OCI-M2 (cell line): ENCODE measurements around the gene PAPPA.

ENCODE experiments used
- DNase-seq: peaks from one replicate; lab custom pipeline; 2025; ENCODE audit not compliant: unreplicated experiment; lab: John Stamatoyannopoulos, UW

PAPPA gene

GRCh38 chr9:116274293-116274692 is 120.7 kb downstream of the PAPPA start:
- no peak for DNase-seq

GRCh38 chr9:116275418-116276195 is 122.0 kb downstream of the PAPPA start:
- DNase-seq: no peak

GRCh38 chr9:116276196-116276493 is 122.6 kb downstream of the PAPPA start:
- DNase-seq: no peak

GRCh38 chr9:116276651-116277121 is 123.1 kb downstream of the PAPPA start:
- DNase-seq: no peak

- DNase-seq: no peak
Observed at GRCh38 chr9:116278326-116278725, 124.7 kb downstream of the PAPPA start.

- DNase-seq: no peak
Observed at GRCh38 chr9:116279230-116279629, 125.6 kb downstream of the PAPPA start.

GRCh38 chr9:116280529-116280928 is 126.9 kb downstream of the PAPPA start:
- no peak for DNase-seq

GRCh38 chr9:116282597-116282996 is 129.0 kb downstream of the PAPPA start:
- no peak for DNase-seq

GRCh38 chr9:116284518-116284917 is 130.9 kb downstream of the PAPPA start:
- no peak for DNase-seq

- no peak for DNase-seq
Observed at GRCh38 chr9:116285320-116285719, 131.7 kb downstream of the PAPPA start.

GRCh38 chr9:116286297-116286696 is 132.7 kb downstream of the PAPPA start:
- DNase-seq: no peak

GRCh38 chr9:116287721-116288120 is 134.1 kb downstream of the PAPPA start:
- DNase-seq: no peak

GRCh38 chr9:116288658-116289057 is 135.1 kb downstream of the PAPPA start:
- no peak for DNase-seq

- no peak for DNase-seq
Observed at GRCh38 chr9:116297346-116297745, 143.8 kb downstream of the PAPPA start.

- no peak for DNase-seq
Observed at GRCh38 chr9:116298249-116298648, 144.7 kb downstream of the PAPPA start.

GRCh38 chr9:116298878-116299391 is 145.3 kb downstream of the PAPPA start:
- DNase-seq: no peak

GRCh38 chr9:116300360-116300870 is 146.8 kb downstream of the PAPPA start:
- DNase-seq: no peak

- DNase-seq: no peak
Observed at GRCh38 chr9:116303270-116303669, 149.7 kb downstream of the PAPPA start.

- no peak for DNase-seq
Observed at GRCh38 chr9:116303886-116304538, 150.4 kb downstream of the PAPPA start.

- no peak for DNase-seq
Observed at GRCh38 chr9:116304761-116305160, 151.2 kb downstream of the PAPPA start.

GRCh38 chr9:116308076-116308475 is 154.5 kb downstream of the PAPPA start:
- no peak for DNase-seq

GRCh38 chr9:116309900-116310611 is 156.5 kb downstream of the PAPPA start:
- DNase-seq: no peak
